ENCODE results near the gene ATP1A4.

- TF ChIP-seq ZSCAN18 (tag by site-specific recombination; IDR thresholded peaks at IDR 0.05) (no peak), CTCF (tag by site-specific recombination; IDR thresholded peaks at IDR 0.05) (no peak), ZNF138 (tag by site-specific recombination; IDR thresholded peaks at IDR 0.05; ENCODE audit: borderline replicate concordance) (no peak), INSM2 (tag by site-specific recombination; IDR thresholded peaks at IDR 0.05) (no peak), ZNF416 (tag by site-specific recombination; IDR thresholded peaks at IDR 0.05) (no peak), KLF16 (tag by site-specific recombination; IDR thresholded peaks at IDR 0.05) (no peak), ZNF510 (tag by site-specific recombination; IDR thresholded peaks at IDR 0.05; ENCODE audit: insufficient replicate concordance) (no peak), REST (tag by site-specific recombination; IDR thresholded peaks at IDR 0.05) (no peak), ZNF777 (tag by site-specific recombination; IDR thresholded peaks at IDR 0.05; ENCODE audit: borderline replicate concordance) (no peak), KLF9 (tag by site-specific recombination; IDR thresholded peaks at IDR 0.05; ENCODE audit: low read depth) (no peak), ZNF501 (tag by site-specific recombination; IDR thresholded peaks at IDR 0.05) (no peak), PRDM6 (tag by site-specific recombination; IDR thresholded peaks at IDR 0.05) (no peak), ZNF324 (tag by site-specific recombination; IDR thresholded peaks at IDR 0.05) (no peak)
These were observed 34.1 kb upstream of the ATP1A4 start for GRCh38 chr1:160117300-160117699.
